HG03565 (cell line): ENCODE results near the gene DBNDD1.
"Not testable (repeated sequence)": the region's sequence is repeated elsewhere in the genome, so short reads cannot be mapped to it uniquely, and the experiment has no call there.

Experiments
- ATAC-seq: cut with Tn5 transposase; IDR thresholded peaks from one replicate; pipeline ENCODE4 v1.9.1; 2021; ENCODE audit warnings: mild to moderate bottlenecking, moderate library complexity; ENCODE audit not compliant: unreplicated experiment

Gene DBNDD1

DNA sequence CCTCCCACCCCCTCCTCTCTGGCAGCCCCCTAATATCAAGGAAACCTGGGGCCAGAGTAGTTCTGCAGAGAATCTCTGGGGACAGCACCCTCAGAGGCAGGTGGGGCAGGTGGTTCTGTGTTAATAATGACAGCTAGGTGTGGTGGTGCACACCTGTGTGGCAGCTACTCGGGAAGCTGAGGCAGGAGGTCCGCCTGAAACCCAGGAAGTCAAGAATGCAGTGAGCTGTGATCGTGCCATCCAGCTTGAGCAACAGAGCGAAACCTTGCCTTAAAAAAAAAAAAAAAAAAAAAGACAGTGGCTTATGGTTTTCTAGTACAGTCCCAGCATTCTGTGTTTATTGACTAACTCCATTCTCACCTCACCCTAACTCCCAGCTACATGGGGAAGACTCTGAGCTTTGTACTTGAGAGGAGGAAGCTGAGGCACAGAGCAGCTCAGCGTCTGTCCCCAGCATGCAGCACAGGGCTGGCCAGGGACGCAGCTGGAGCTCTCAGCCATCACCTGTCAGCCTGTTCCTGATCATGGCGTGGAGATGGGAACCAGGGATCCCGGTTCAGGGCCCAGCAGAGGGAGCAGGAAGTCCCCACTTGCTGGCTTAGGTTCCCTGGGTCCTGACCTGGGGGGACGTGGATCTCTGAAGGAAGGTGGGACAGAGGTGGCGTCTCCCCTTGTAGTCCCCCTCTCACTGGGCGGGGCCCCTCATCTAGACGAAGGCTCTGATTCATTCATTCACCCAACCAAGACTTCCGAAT, 6.1 kb downstream of the DBNDD1 start:
- ATAC-seq = no peak

DNA sequence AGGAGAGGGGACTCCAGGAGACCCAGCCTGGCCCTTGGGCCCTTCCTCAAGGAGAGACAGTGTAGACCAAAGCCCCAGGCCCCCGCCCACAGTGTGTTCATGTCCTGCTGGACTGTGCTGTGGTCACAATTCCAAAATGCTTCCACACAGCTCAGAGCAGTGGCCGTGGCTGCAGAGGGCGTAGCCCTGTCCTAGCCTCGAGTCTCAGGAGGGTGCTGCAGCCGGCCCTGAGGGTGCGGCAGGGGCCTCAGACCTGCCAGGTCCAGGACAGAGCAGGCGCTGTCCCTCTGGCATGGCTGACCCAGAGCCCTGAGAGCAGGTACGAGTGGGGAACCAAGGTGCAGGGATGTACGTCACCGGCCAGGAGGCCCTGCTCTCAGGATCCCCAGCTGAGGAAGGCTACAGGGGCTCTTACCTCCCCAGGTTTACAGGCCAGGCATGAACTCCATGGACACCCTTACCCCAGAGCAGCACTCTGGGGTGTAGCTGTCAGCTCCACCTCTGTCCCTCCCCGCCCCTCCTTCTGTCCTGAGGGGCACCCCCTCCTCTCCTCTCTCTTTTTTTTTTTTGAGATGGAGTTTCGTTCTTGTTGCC, 7.3 kb downstream of the DBNDD1 start:
- ATAC-seq = no peak

DNA sequence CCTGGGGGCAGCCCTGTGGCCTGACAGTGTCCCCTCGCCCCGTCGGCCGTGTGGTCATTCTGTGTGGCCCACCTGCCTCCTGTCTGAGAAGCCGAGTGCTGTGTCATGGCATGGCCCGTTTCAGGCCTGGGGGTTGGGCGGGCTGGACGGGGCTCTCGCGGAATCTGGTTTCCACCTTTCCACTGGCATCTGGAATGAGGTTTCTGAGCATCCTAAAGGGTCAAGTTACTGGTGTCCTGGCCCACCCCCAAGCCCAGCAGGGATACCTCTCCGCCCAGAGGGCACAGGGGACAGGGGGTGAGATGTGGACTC, 7.8 kb downstream of the DBNDD1 start:
- ATAC-seq = no peak

DNA sequence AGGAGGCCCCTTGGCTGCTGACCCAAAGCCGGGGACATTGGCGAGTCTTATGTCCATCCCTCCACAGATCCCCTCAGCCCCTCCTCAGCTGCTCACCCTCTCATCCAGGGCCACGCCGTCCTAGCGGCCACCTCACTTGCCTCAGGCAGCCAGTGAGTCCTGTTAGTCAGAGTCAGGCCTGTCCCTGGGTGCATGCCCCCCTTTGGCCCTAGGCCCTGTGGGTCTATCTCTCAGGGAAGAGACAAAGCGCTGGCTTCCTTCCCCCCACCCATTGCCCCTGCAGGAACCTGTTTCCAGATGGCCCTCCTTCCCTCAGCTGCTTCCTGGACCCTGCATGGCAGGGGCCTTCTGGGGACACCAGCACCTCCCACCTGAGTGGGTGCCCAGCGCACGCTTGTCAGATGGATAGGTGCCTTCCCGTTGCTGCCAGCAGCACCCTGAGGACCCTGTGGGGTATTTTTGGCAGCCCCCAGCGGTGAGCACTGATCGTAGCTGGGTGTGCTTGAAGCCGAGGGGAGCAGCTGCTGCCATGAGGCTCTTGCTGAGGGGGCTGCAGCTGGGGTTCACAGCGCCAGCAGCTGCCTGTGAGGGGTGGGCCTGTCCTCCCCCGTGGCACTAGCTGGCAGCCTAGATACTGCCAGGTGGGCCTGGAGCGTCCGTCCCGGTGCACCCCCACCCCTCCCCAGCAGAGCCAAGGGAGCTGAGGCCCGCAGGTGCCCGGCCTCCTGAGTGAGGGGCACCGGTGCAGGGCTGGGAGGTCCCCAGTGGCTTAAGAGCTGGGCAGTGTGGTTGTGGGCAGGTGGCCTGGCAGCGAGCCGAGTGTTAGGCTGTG, 8.4 kb downstream of the DBNDD1 start:
- no peak for ATAC-seq

DNA sequence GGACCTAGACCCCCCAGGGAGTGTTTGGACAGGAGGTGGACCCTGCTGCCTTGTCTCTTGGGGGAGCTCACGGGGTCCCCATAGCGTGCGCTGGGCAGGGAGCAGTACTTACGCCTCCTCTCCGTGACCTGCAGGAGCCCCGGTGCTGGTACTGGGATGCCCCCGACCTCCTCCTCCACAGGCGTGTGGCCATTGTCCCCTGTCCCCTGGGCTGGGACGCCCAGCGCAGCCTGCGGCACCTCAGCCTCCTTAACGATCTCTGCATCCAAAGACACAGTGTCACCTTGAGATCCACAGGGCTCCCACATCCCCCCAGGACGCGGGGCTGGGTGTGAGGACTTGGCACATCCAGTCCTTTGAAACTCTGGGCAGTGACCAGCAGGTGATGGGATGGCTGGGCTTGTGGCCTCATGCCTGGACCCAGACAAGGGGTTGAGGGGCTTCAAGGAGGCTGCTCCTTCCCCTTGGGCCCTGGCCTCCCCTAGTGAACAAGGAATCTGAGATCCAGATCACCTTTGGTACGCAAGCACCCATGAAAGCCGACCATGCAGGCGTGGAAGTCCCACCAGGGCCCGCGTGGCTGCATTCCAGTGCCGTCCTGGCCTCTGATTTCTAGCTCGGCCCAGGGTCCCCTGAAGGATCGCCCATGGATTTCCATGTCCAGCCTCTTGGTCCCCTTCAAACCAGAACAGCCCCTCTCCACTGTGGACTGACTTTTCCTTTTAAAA, 9.9 kb downstream of the DBNDD1 start:
- ATAC-seq = no peak

DNA sequence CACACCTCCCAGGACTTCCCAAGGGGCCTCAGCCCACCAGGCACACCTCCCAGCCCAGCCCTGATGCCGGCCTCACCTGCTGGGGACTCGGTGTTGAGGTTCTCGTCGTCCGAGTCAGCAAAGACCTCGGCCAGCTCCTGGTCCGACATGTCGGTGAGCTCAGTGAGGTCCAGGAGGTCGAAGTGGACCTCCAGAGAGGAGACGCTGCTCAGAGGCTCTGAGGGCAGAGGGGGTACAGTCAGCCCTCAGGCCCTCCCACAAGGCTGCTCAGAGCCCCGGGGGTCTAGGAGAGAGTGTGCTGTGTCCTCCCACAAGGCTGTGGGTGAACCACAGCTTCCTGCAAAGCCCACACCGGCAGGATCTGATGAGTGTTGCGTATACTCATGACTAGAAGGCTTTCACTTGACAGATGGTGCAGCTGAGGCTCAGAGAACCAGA, 10.5 kb downstream of the DBNDD1 start:
- ATAC-seq = peak; percentile 37

DNA sequence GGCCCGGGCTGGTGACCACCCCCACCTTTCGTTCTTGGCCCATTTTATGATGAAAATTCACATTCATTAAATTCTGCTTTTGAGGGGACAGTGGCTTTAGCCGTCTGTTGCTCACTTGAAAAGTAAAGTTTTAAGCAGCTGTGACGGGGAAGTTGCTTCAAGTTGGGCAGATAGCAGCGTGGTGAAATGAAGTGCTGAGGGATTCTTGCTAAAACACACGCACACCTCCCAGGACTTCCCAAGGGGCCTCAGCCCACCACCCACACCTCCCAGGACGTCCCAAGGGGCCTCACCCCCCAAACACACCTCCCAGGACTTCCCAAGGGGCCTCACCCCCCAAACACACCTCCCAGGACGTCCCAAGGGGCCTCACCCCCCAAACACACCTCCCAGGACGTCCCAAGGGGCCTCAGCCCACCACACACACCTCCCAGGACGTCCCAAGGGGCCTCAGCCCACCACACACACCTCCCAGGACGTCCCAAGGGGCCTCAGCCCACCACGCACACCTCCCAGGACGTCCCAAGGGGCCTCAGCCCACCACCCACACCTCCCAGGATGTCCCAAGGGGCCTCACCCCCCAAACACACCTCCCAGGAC, 11.5 kb downstream of the DBNDD1 start:
- ATAC-seq = not testable (repeated sequence)

DNA sequence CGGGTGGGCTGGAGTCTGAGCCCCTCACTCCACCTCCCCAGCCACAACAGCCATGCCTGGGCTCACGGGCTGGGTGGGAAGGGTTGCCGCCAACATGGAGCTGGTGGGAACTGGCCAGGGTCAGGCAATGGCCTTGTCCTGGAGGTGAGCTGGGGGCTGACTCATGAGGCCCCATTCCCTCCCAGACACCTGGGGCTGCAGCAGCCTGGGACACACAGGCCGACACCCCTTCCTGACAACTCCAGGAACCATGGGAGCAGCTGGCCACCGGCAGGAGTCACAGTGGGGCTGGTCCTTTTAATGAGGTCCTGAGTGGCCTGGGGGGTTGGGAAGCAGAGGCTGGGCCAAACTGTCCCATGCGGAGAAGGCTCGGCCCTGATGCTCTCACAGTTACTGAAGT, 12.2 kb downstream of the DBNDD1 start:
- no peak for ATAC-seq

DNA sequence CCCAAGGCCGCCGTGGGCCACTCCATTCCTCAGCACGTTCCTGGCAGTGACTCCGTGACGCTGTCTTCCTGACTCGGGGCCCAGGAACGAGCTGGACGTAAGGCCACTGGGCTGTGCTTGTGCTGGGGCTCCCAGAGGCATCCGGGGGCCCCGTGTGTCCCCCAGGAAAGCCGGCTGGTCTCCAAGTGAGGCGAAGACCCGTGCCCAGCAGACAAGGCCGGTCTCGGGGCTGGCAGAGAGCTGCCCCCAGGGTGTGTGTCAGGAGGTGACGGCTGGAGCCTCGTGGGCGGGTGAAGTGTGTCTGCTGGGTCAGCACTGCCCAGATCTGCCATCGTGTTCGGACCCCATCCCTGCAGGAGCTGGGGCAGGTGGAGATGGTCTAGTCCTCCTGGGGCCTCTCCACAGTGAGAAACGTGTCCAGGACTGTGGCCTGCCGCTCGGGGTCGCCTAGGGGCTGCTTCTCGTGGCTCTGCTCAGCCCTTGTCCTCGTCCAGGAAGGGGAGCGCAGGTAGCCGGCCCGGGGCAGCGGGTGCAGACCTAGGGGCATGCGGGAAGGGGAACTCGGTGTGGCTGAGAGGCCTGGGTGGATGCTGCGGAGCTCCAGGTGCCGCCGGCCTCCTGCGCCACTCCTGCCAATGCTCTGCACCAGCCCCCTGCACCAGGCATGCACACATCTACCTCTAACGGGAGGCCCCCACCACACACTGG, 13.1 kb downstream of the DBNDD1 start:
- no peak for ATAC-seq

DNA sequence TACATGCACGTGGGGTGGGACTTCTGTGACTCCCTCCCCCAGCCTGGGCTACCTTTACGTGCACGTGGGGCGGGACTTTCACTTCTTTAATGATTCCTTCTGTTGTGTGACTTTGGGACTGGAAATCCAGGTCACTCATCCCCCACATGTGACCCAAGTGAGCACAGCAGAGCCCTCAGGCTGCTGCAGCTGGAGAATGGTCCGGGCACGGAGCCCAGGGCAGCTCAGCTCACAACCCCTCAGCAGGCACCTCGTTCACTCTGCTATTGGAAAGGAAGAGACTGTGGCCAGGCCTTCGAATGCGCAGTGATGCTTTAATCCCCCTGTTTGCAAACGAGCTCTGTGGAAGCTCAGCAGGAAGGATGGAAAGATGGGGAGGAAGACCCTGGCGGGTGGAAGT, 14.7 kb downstream of the DBNDD1 start:
- ATAC-seq = no peak

DNA sequence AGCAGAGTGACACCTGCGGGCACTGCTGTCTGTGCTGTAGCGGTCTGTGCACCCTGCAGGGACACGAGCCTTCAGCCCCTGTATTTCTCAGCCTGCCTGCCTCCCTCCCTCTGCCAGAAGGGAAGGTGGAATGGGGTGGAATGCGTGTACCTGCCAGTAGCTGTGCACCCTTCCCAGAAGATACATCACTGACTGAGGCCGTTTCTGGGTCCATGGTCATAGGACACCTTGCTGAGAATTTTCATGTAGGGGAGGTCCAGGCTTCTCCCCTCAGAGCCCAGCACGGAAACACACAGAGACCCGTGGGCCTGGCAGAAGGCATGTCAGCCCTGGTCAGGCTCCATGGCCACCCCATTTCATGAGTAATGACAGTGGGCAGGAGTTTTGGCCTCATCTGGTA, 16.5 kb downstream of the DBNDD1 start:
- ATAC-seq = no peak

DNA sequence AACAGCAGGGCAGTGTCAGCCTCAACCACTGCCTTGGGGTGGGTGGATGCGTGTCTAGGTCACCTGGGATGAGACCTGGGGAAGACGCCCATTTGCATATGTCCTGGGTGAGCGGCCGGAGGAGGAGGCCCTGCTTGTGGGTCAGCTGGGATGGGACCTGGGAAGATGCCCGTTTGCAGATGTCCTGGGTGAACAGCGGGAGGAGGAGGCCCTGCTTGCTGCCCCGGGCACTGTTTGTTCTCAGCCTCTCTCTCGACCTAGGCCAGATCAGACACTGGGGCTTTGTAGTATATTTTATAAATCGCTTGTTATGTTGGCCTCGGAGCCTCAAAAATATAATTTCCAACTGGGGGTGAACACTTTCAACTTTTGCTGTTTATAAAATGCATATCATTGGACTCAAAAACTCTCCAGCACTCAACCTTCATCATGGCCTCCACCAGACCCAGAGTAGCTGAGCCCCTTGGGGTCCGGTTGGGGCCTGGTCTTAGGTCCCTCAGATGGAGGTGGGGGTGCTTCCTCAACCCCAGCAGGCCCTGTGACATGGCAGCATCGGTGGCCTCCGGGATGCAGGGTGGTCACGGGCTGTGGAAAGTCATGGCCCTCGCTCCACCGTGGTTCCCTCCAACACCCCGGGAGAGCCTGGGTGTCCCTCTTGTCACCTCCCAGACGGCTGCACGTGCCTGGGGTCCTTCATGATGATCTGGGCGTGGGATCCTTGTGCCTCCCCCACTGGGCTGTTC, 17.3 kb downstream of the DBNDD1 start:
- no peak for ATAC-seq

DNA sequence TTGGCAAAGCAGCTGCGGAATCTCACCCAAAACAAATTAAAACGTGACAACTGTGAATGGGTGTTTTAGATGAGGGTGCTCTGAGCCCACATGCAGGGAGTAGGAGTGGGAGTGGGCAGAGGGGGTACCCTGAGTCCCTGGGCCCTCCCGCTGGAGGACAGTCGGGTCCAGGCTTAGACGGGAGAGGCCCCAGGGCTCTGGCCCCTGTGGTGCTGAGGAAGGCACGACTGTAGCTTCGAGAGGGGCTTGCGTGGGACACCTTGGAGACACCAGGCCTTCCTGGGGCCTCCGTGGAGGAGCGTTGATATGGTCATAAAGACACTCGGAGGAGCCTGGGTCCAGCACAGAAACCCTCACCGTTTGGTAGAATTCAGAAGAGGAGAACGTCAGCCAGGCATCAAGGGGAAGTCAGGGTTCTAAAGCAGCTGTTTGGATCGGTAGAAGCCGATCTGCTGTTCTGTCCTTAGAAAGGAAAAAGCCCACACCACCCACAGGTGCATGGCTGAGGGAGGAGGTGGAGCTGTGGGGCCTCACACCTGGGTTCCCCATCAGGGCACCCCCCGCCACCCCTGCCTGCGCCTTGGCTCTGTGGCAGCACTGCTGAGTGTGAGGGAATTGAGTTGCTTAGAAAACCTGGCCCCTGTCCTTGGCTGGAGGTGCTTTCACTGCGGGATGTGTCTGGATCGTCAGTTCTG, 18.4 kb downstream of the DBNDD1 start:
- no peak for ATAC-seq

DNA sequence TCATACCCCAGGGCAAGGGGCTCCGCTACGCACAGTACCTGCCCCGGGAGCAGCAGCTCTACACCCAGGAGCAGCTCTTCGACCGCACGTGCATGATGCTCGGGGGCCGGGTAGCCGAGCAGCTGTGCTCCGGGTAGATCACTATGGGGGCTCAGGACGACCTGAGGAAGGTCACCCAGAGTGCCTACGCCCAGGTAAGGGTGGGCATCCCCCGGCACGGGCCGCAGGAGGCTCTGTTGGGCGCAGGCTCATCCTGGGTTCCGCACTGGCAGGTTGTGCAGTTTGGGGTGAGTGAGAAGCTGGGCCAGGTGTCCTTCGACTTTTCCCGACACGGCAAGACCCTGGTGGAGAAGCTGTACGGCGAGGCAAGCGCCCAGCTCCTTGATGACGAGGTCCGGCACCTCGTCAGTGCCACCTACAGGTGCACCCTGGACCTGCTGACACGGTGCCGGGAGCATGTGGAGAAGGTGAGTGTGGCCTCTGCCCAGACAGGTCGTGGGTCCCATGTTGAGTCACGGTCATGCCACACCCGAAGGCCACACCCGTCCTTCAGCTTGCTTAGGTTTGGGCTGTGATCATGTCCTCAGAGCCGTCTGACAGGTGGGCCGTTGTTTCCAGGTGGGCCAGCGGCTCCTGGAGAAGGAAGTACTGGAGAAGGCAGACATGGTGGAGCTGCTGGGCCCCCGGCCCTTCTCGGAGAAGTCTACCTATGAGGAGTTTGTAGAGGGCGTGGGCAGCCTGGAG, 19.3 kb downstream of the DBNDD1 start:
- ATAC-seq = no peak

DNA sequence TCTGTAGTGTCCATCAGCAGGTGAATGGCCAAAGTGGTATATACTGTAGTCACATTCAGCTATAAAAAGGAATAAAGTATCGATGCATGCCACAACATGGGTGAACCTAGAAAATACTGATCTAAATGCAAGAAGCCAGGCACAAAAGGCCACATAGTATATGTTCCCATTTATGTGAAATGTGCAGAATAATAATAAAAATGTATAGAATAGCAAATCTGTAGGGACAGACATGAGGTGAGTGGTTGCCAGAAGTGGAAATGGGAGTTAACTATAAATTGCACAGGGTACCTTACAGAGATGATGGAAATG, 23.1 kb downstream of the DBNDD1 start:
- no peak for ATAC-seq

DNA sequence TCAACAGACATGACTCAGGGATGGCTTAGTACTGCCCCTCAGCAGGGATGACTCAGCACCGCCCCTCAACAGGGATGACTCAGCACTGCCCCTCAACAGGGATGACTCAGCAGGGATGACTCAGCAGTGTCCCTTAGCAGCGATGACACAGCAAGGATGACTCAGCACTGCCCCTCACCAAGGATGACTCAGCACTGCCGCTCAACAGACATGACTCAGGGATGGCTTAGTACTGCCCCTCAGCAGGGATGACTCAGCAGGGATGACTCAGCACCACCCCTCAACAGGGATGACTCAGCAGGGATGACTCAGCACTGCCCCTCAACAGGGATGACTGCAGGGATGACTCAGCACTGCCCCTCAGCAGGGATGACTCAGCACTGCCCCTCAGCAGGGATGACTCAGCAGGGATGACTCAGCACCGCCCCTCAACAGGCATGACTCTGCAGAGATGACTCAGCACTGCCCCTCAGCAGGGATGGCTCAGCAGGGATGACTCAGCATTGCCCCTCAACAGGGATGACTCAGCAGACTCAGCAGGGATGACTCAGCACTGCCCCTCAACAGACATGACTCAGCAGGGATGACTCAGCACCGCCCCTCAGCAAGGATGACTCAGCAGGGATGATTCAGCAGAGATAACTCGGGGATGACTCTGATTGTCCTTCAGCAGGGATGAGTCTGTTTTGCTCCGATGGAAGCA, 23.6 kb downstream of the DBNDD1 start:
- ATAC-seq = not testable (repeated sequence)

DNA sequence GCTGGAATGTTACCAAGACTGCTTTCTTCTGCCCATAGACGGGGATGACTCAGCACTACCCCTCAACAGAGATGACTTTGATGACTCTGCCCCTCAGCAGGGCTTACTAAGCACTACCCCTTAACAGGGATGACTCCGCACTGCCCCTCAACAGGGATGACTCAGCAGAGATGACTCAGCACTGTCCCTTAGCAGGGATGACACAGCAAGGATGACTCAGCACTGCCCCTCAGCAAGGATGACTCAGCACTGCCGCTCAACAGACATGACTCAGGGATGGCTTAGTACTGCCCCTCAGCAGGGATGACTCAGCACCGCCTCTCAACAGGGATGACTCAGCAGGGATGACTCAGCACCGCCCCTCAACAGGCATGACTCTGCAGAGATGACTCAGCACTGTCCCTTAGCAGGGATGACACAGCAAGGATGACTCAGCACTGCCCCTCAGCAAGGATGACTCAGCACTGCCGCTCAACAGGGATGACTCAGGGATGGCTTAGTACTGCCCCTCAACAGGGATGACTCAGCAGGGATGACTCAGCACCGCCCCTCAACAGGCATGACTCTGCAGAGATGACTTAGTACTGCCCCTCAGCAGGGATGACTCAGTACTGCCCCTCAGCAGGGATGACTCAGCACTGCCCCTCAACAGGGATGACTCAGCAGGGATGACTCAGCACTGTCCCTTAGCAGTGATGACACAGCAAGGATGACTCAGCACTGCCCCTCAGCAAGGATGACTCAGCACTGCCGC, 24.4 kb downstream of the DBNDD1 start:
- not testable (repeated sequence) for ATAC-seq
